ENCODE measurements around the gene TUBA4B. TPM values are rescaled to one million over a fixed set of nuclear protein-coding genes. Genes with fewer than 3 reads are reported as not detected.

TUBA4B gene
- total RNA-seq, 6 experiments from 2014 or later: 0.27 to 2.0 (median 0.57) TPM; not detected in 2

DNA sequence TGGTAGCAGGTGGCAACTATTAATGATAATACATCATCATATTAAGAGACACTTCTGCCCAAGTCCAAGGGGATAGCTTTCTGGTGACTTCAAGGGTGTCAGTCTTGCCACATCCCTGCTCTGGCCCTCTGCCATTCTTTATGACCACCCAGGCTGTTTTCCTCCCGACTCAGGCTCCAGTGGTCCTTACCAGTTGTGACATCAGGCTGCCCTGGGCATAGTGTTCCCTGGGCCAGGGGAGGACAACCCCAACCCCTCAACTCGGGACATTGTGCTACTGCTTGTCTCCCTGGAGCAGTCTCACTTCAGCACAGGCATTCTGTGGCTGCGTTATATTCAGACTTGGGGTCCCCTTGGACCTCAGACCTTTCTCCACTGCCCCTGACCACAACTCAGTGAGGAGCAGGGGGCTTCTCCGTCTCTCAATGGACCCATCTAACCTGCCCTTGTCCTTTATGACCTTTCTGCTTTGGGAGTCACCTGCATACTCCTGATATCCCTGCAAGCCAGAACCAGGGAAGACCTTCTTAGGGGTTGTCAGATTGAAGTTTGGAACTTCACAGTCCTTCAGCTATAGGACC is 39.0 kb downstream of the TUBA4B start:
- ATAC-seq (no peak), DNase-seq (no peak)
- H3K4me1 ChIP-seq: peaks cover 0 to 2% (median 0%) of the 10 kb centered on the region in 4 donors
- no peak for TF ChIP-seq POLR2A (IDR thresholded peaks at IDR 0.05)
- no peaks in the 10 kb centered on the region for H3K27me3 ChIP-seq
- H3K4me3 ChIP-seq: no peak overlapping the region
- WGBS (ENCODE audit: insufficient coverage, low coverage, low lambda C conversion rate, missing lambda C conversion rate): 53% methylated on average over 2 of the region's 4 CpGs
- intact Hi-C loops (cut with DNase I): loop anchor here in 1 of 2 donors (10.0 kb wide), 2 partner anchors 67 to 267 kb away; partner anchors contain the start of genes ANKZF1 and ATG9A
- H3K9me3 ChIP-seq: no peaks in the 10 kb centered on the region
- no peak overlapping the region for H3K27ac ChIP-seq
- H3K36me3 ChIP-seq: no peaks in the 10 kb centered on the region

GRCh38 chr2:219292616-219293015 is 39.6 kb downstream of the TUBA4B start:
- Histone ChIP-seq H3K36me3 (no peaks in the 10 kb centered on the region), H3K9me3 (no peaks in the 10 kb centered on the region), H3K27ac (no peak overlapping the region), H3K27me3 (no peaks in the 10 kb centered on the region), H3K4me1 (peaks cover 0 to 2% (median 0%) of the 10 kb centered on the region in 4 donors), H3K4me3 (no peak overlapping the region)
- no peak for ATAC-seq
- WGBS (ENCODE audit: insufficient coverage, low coverage, low lambda C conversion rate, missing lambda C conversion rate): 73% methylated on average over 6 of the region's 9 CpGs
- intact Hi-C loops (cut with DNase I): loop anchor here in 1 of 2 donors (10.0 kb wide), 2 partner anchors 68 to 268 kb away; partner anchors contain the start of genes ANKZF1 and ATG9A
- TF ChIP-seq CTCF (IDR thresholded peaks at IDR 0.05) (no peak), POLR2A (IDR thresholded peaks at IDR 0.05) (no peak)
- no peak for DNase-seq

DNA sequence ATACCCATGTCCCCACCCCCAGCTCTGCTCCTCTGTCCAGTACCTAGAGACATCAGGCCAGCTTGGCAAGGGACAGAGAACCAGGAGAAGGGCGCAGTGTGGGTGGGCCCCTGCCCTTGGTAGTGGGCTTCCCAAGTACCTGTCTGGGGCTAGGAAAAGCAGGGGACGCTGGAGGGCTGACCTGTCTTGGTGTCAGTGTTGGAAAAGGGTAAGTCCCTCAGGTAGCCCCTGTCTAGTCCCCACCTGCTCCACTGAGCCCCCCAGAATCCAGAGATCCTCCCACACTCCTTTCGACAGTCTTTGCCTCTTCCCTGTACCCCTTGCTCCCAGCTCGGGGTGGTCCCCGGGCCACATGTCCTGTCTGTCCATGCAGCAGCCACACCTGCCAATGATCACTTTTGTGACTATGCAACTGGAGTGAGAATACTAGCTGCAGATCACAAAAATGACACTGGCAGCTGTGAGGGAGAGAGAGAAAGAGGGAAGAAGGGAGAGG is 40.7 kb downstream of the TUBA4B start:
- Histone ChIP-seq H3K9me3 (no peaks in the 10 kb centered on the region), H3K27me3 (no peaks in the 10 kb centered on the region), H3K4me1 (peaks cover 0 to 2% (median 0%) of the 10 kb centered on the region in 4 donors), H3K27ac (no peak overlapping the region), H3K4me3 (no peak overlapping the region), H3K36me3 (no peaks in the 10 kb centered on the region)
- WGBS (ENCODE audit: insufficient coverage, low coverage, low lambda C conversion rate, missing lambda C conversion rate): 70% methylated on average over 5 of the region's 5 CpGs
- TF ChIP-seq CTCF (IDR thresholded peaks at IDR 0.05) (no peak), POLR2A (IDR thresholded peaks at IDR 0.05) (no peak)
- no peak for ATAC-seq
- intact Hi-C loops (cut with DNase I): loop anchor here in 1 of 2 donors (10.0 kb wide), 2 partner anchors 69 to 269 kb away; partner anchors contain the start of genes ANKZF1 and ATG9A
- DNase-seq: no peak

- Histone ChIP-seq H3K4me1 (peaks cover 0 to 2% (median 0%) of the 10 kb centered on the region in 4 donors), H3K27me3 (no peaks in the 10 kb centered on the region), H3K4me3 (peak overlapping the region; percentile 56 to 59 (median 57)), H3K27ac (peak overlapping the region in 2 of 3 donors; percentile 40 to 63), H3K9me3 (no peaks in the 10 kb centered on the region), H3K36me3 (no peaks in the 10 kb centered on the region)
- TF ChIP-seq CTCF (IDR thresholded peaks at IDR 0.05) (peak; percentile 99 to 100 (median 99)), POLR2A (IDR thresholded peaks at IDR 0.05) (peak; percentile 49)
- 11% methylated on average over 16 of the region's 67 CpGs for WGBS (ENCODE audit: insufficient coverage, low coverage, low lambda C conversion rate, missing lambda C conversion rate)
- ATAC-seq (peak; percentile 96 to 98 (median 96)), DNase-seq (peak; percentile 92 to 93 (median 92))
- intact Hi-C loops (cut with DNase I): loop anchor here in 1 of 2 donors (5.0 to 10.0 kb wide), 3 partner anchors 70 to 270 kb away; partner anchors contain the start of genes ANKZF1, ATG9A and NHEJ1
Measured at GRCh38 chr2:219294356-219295351, 41.6 kb downstream of the TUBA4B start.
